SK-N-SH (cell line): ENCODE measurements around the gene DAGLA. TPM values are rescaled to one million over a fixed set of nuclear protein-coding genes. Genes with fewer than 3 reads are reported as not detected.

Experiments used
- CTCF ChIA-PET: fragments of 300-600, 350-600 bp; formaldehyde crosslinking; extraction: SDS; loops from one replicate; lab custom pipeline; 2021; lab: Yijun Ruan, JAX
- POLR2A ChIA-PET: fragments of 350-600 bp; sonication (Branson Sonifier 250); formaldehyde crosslinking; extraction: SDS; loops from one replicate; lab custom pipeline; 2020; ENCODE audit warnings: antibody characterized with exemption, inconsistent platforms; lab: Yijun Ruan, JAX
- DNase-seq: peaks from one replicate; pipeline ENCODE4 v3.0.0; 2012
- H2AFZ ChIP-seq: fragments of 200-600 bp; sonication (generic); 2 replicates; pipeline ENCODE4 v1.8.1; 2016; ENCODE audit warnings: antibody characterized with exemption, mild to moderate bottlenecking, low read depth
- H3F3A ChIP-seq: fragments of 200-600 bp; sonication (generic); replicated peaks from 2 replicates; pipeline ENCODE3; 2016; ENCODE audit warnings: antibody characterized with exemption, mild to moderate bottlenecking; ENCODE audit not compliant: insufficient read depth
- H3K27ac ChIP-seq, 2 experiments: fragments of 200-500 bp in 1 of 2; fragments of 200-600 bp in 1 of 2; sonication (Bioruptor generic) in 1 of 2; sonication (generic), shearing (Covaris generic) in 1 of 2; 2 replicates each; pipeline versions ENCODE4 v1.5.1 to v1.6.1; 2014 to 2016; ENCODE audit warnings: low read depth in 2 of 2, inconsistent platforms in 1 of 2, low read length in 1 of 2, mild to moderate bottlenecking in 1 of 2, mixed read lengths in 1 of 2
- H3K27me3 ChIP-seq: fragments of 200-600 bp; sonication (generic), shearing (Covaris generic); 2 replicates; pipeline ENCODE4 v1.6.1; 2016; ENCODE audit warnings: mixed run types; ENCODE audit not compliant: insufficient read depth
- H3K36me3 ChIP-seq, 2 experiments: fragments of 200-500 bp in 1 of 2; fragments of 200-600 bp in 1 of 2; sonication (Bioruptor generic) in 1 of 2; sonication (generic) in 1 of 2; replicated peaks in 1 of 2; 2 replicates each; pipeline versions ENCODE3 to v1.5.1; 2014 to 2016; ENCODE audit warnings: low read length in 1 of 2, mild to moderate bottlenecking in 1 of 2; ENCODE audit not compliant: insufficient read depth in 2 of 2, control insufficient read depth in 1 of 2
- H3K4me1 ChIP-seq, 2 experiments: fragments of 200-500 bp in 1 of 2; fragments of 200-600 bp in 1 of 2; sonication (Bioruptor generic) in 1 of 2; sonication (generic), shearing (Covaris generic) in 1 of 2; 2 replicates each; pipeline versions ENCODE4 v1.5.1 to v1.6.1; 2014 to 2016; ENCODE audit warnings: low read depth in 1 of 2, low read length in 1 of 2, mixed run types in 1 of 2; ENCODE audit not compliant: insufficient read depth in 2 of 2, control insufficient read depth in 1 of 2
- H3K4me2 ChIP-seq: fragments of 200-600 bp; sonication (generic), shearing (Covaris generic); 2 replicates; pipeline ENCODE4 v1.6.1; 2017; ENCODE audit warnings: mixed run types
- H3K4me3 ChIP-seq, 2 experiments: fragments of 200-500 bp in 1 of 2; fragments of 200-600 bp in 1 of 2; sonication (Bioruptor generic) in 1 of 2; sonication (generic), shearing (Covaris generic) in 1 of 2; 2 replicates each; pipeline versions ENCODE4 v1.5.1 to v1.8.1; 2014 to 2016; ENCODE audit warnings: low read depth in 2 of 2, inconsistent platforms in 1 of 2, low read length in 1 of 2, mild to moderate bottlenecking in 1 of 2, mixed read lengths in 1 of 2, moderate library complexity in 1 of 2
- H3K79me2 ChIP-seq: fragments of 200-600 bp; sonication (generic); 2 replicates; pipeline ENCODE4 v1.8.1; 2017; ENCODE audit warnings: mild to moderate bottlenecking; ENCODE audit not compliant: insufficient read depth
- H3K9ac ChIP-seq: fragments of 200-600 bp; sonication (generic); 2 replicates; pipeline ENCODE4 v1.6.1; 2017; ENCODE audit warnings: mixed run types
- H3K9me2 ChIP-seq: fragments of 200-600 bp; sonication (generic); 2 replicates; pipeline ENCODE4 v1.6.1; 2017; ENCODE audit warnings: mixed run types
- H3K9me3 ChIP-seq: fragments of 200-600 bp; sonication (generic); 2 replicates; pipeline ENCODE4 v1.6.1; 2017; ENCODE audit warnings: mixed run types, mild to moderate bottlenecking, moderate library complexity
- H4K20me1 ChIP-seq: fragments of 200-600 bp; sonication (generic); 2 replicates; pipeline ENCODE4 v1.6.1; 2017; ENCODE audit warnings: mild to moderate bottlenecking, mixed run types; ENCODE audit not compliant: insufficient read depth
- CHD2 ChIP-seq: fragments of 150-350 bp; IDR thresholded peaks from 2 replicates; pipeline ENCODE4 v1.6.1; 2018; ENCODE audit warnings: low read length; ENCODE audit not compliant: partially characterized antibody
- CTCF ChIP-seq: fragments of 200-600 bp; sonication (generic); IDR thresholded peaks from 2 replicates; pipeline ENCODE4 v1.6.1; 2017; ENCODE audit warnings: antibody characterized with exemption, mild to moderate bottlenecking, moderate library complexity
- EP300 ChIP-seq, 2 experiments: IDR thresholded peaks; 2 replicates each; pipeline versions ENCODE4 v1.4.0 to v1.6.1; 2012; ENCODE audit warnings: borderline replicate concordance in 1 of 2, low read depth in 1 of 2, low read length in 1 of 2
- EZH2phosphoT487 ChIP-seq: fragments of 200-600 bp; sonication (generic); IDR thresholded peaks from 2 replicates; pipeline ENCODE4 v1.6.1; 2017; ENCODE audit warnings: low read depth, mixed run types, mild to moderate bottlenecking, antibody characterized with exemption, moderate library complexity, borderline replicate concordance
- FOSL2 ChIP-seq: IDR thresholded peaks from 2 replicates; pipeline ENCODE4 v1.4.0; 2012; ENCODE audit warnings: low read depth, mild to moderate bottlenecking, moderate library complexity, borderline replicate concordance
- FOXM1 ChIP-seq: IDR thresholded peaks from 2 replicates; pipeline ENCODE4 v1.4.0; 2012; ENCODE audit warnings: low read depth, mild to moderate bottlenecking
- GABPA ChIP-seq: IDR thresholded peaks from 2 replicates; pipeline ENCODE4 v1.4.0; 2012; ENCODE audit warnings: low read depth, mild to moderate bottlenecking
- IRF3 ChIP-seq: fragments of 150-350 bp; IDR thresholded peaks from 2 replicates; pipeline ENCODE4 v1.6.1; 2016; ENCODE audit warnings: mild to moderate bottlenecking, low read depth, low read length
- MAX ChIP-seq: IDR thresholded peaks from 2 replicates; pipeline ENCODE4 v1.4.0; 2012; ENCODE audit warnings: low read depth
- MEF2A ChIP-seq: IDR thresholded peaks from 2 replicates; pipeline ENCODE4 v1.4.0; 2012; ENCODE audit warnings: low read depth, borderline replicate concordance
- MXI1 ChIP-seq: IDR thresholded peaks from 2 replicates; pipeline ENCODE4 v1.6.1; 2012; ENCODE audit warnings: mild to moderate bottlenecking, low read depth, low read length, improper control_type of control experiment
- POLR2AphosphoS5 ChIP-seq: IDR thresholded peaks from 2 replicates; pipeline ENCODE4 v1.6.1; 2012; ENCODE audit warnings: low read depth, low read length
- RAD21 ChIP-seq: IDR thresholded peaks from 2 replicates; pipeline ENCODE4 v1.6.1; 2012; ENCODE audit warnings: mild to moderate bottlenecking, low read length
- RCOR1 ChIP-seq: fragments of 150-350 bp; IDR thresholded peaks from 2 replicates; pipeline ENCODE4 v1.6.1; 2017; ENCODE audit warnings: antibody characterized with exemption, low read length
- RFX5 ChIP-seq: IDR thresholded peaks from 2 replicates; pipeline ENCODE4 v1.6.1; 2012; ENCODE audit warnings: mild to moderate bottlenecking, improper control_type of control experiment, low read length
- SIN3A ChIP-seq: IDR thresholded peaks from 2 replicates; pipeline ENCODE4 v1.6.1; 2012; ENCODE audit warnings: low read depth, mild to moderate bottlenecking, low read length, moderate library complexity, borderline replicate concordance
- SMC3 ChIP-seq: IDR thresholded peaks from 2 replicates; pipeline ENCODE4 v1.6.1; 2012; ENCODE audit warnings: low read depth, low read length, improper control_type of control experiment
- TAF1 ChIP-seq: IDR thresholded peaks from 2 replicates; pipeline ENCODE4 v1.6.1; 2012; ENCODE audit warnings: low read depth, mild to moderate bottlenecking, low read length, moderate library complexity, borderline replicate concordance
- TCF12 ChIP-seq: IDR thresholded peaks from 2 replicates; pipeline ENCODE4 v1.4.0; 2012
- TEAD4 ChIP-seq: IDR thresholded peaks from 2 replicates; pipeline ENCODE4 v1.4.0; 2012; ENCODE audit warnings: mild to moderate bottlenecking, borderline replicate concordance; ENCODE audit not compliant: insufficient read depth
- USF1 ChIP-seq: IDR thresholded peaks from 2 replicates; pipeline ENCODE4 v1.4.0; 2012; ENCODE audit warnings: low read depth, borderline replicate concordance
- USF2 ChIP-seq: fragments of 150-350 bp; IDR thresholded peaks from 2 replicates; pipeline ENCODE4 v1.6.1; 2017; ENCODE audit warnings: antibody characterized with exemption, low read length, low read depth, borderline replicate concordance
- WGBS: methylation state at CpG from one replicate; pipeline ENCODE4 v1.1.6; 2017; ENCODE audit warnings: low lambda C conversion rate; 5-methylcytosine and 5-hydroxymethylcytosine counted together
- polyA plus RNA-seq, 3 experiments: library from polyadenylated mRNA; depleted of rRNA; stranded (reverse); fragments of >200 nt; gene quantifications; 2 replicates each; pipeline ENCODE4 v1.2.3, GENCODE V29; 2012

Gene DAGLA
- polyA plus RNA-seq, 1 of the 3 experiments (the other 2 are of a cell fraction), result 3.3 TPM

- Histone ChIP-seq H3K4me3 (no peak overlapping the region), H3K9ac (no peak overlapping the region), H3F3A (no peaks in the 10 kb centered on the region), H3K4me1 (peaks cover 0 to 31% of the 10 kb centered on the region in 2 experiments; a peak in 1 of 4 replicates), H3K9me3 (no peaks in the 10 kb centered on the region), H2AFZ (no peak overlapping the region), H3K27ac (peak overlapping the region in 1 of 2 experiments; percentile 36; a peak in 1 of 4 replicates), H3K27me3 (no peaks in the 10 kb centered on the region), H3K36me3 (peaks cover 0 to 37% of the 10 kb centered on the region in 2 experiments), H3K4me2 (no peak overlapping the region), H3K9me2 (no peaks in the 10 kb centered on the region), H4K20me1 (no peaks in the 10 kb centered on the region), H3K79me2 (no peaks in the 10 kb centered on the region)
- TF ChIP-seq SMC3 (no peak), FOSL2 (no peak), IRF3 (no peak), MAX (no peak), EP300 (IDR thresholded peaks at IDR 0.05; ENCODE audit: borderline replicate concordance in 1 of 2, low read depth in 1 of 2, low read length in 1 of 2) (no peak), USF2 (no peak), POLR2AphosphoS5 (no peak), RAD21 (no peak), SIN3A (no peak), USF1 (no peak)
- DNase-seq, result peak; percentile 71
- ChIA-PET CTCF (interaction anchor here (0.6 to 10.8 kb wide), 7 partner anchors 14 to 325 kb away, joined by 3 to 78 read pairs (median 6); no protein-coding TSS in a partner anchor), POLR2A (interaction anchor here (0.8 to 1.7 kb wide), 3 partner anchors 9 to 421 kb away, joined by 3 to 7 read pairs (median 4); partner anchors contain the start of genes CYB561A3 and FEN1)
- 87% methylated on average over 7 of the region's 11 CpGs for WGBS
These were observed 102.7 kb downstream of the DAGLA start for GRCh38 chr11:61782841-61783240.

GRCh38 chr11:61783717-61784505, 103.7 kb downstream of the DAGLA start:
- H3K4me1 ChIP-seq, result peaks cover 0 to 31% of the 10 kb centered on the region in 2 experiments; a peak in 1 of 4 replicates
- H3K79me2 ChIP-seq, result no peaks in the 10 kb centered on the region
- H2AFZ ChIP-seq, result no peak overlapping the region
- H3K4me3 ChIP-seq, result no peak overlapping the region
- no peaks in the 10 kb centered on the region for H3K9me2 ChIP-seq
- no peaks in the 10 kb centered on the region for H4K20me1 ChIP-seq
- CTCF ChIA-PET, result interaction anchor here (1.1 to 12.0 kb wide), 4 partner anchors 9 to 50 kb away, joined by 3 to 285 read pairs (median 38); no protein-coding TSS in a partner anchor
- peaks cover 5% of the 10 kb centered on the region for H3F3A ChIP-seq
- no peaks in the 10 kb centered on the region for H3K9me3 ChIP-seq
- H3K27me3 ChIP-seq, result no peaks in the 10 kb centered on the region
- peaks cover 6 to 48% of the 10 kb centered on the region in 2 experiments for H3K36me3 ChIP-seq
- POLR2A ChIA-PET, result no interaction called here
- no peak overlapping the region for H3K4me2 ChIP-seq
- no peak overlapping the region for H3K9ac ChIP-seq
- WGBS, result 74% methylated on average over 13 of the region's 13 CpGs
- DNase-seq, result no peak
- no peak overlapping the region for H3K27ac ChIP-seq
- TF ChIP-seq MEF2A, result no peak
- TF ChIP-seq TAF1, result no peak
- TF ChIP-seq SIN3A, result no peak
- TF ChIP-seq CTCF, result no peak
- TF ChIP-seq GABPA, result no peak
- no peak for TF ChIP-seq MXI1
- TF ChIP-seq EZH2phosphoT487, result no peak
- no peak for TF ChIP-seq FOSL2
- TF ChIP-seq RAD21, result no peak
- no peak for TF ChIP-seq TCF12
- TF ChIP-seq RCOR1, result no peak
- no peak for TF ChIP-seq RFX5
- TF ChIP-seq TEAD4, result no peak
- TF ChIP-seq EP300 (IDR thresholded peaks at IDR 0.05; ENCODE audit: borderline replicate concordance in 1 of 2, low read depth in 1 of 2, low read length in 1 of 2), result no peak
- no peak for TF ChIP-seq FOXM1
- TF ChIP-seq CHD2, result no peak
